GM18909 (cell line): Measurements from ENCODE around the gene EPHX1.
"Not testable (repeated sequence)": the region's sequence is repeated elsewhere in the genome, so short reads cannot be mapped to it uniquely, and the experiment has no call there.

Experiments
- ATAC-seq: cut with Tn5 transposase; IDR thresholded peaks from one replicate; pipeline ENCODE4 v1.9.1; 2021; ENCODE audit warnings: mild to moderate bottlenecking; ENCODE audit not compliant: unreplicated experiment, poor library complexity

Gene EPHX1

GRCh38 chr1:225777058-225777582 is 32.8 kb upstream of the EPHX1 start:
- ATAC-seq, result peak; percentile 21

GRCh38 chr1:225777583-225778336 is 32.2 kb upstream of the EPHX1 start, which contains the start of gene SRP9:
SRP9 (plus strand) TSS chr1:225777826; CDS start chr1:225777941, 115 bp downstream.
- peak; percentile 99 for ATAC-seq

- ATAC-seq, result no peak
Measured at GRCh38 chr1:225778337-225778669, 31.6 kb upstream of the EPHX1 start.

GRCh38 chr1:225779165-225779564 is 30.8 kb upstream of the EPHX1 start:
- not testable (repeated sequence) for ATAC-seq

- ATAC-seq, result no peak
Measured at GRCh38 chr1:225780134-225780533, 29.8 kb upstream of the EPHX1 start.

GRCh38 chr1:225780630-225781029 is 29.3 kb upstream of the EPHX1 start:
- ATAC-seq, result no peak

GRCh38 chr1:225789142-225789541 is 20.8 kb upstream of the EPHX1 start:
- not testable (repeated sequence) for ATAC-seq

- ATAC-seq, result no peak
Measured at GRCh38 chr1:225794954-225795353, 15.0 kb upstream of the EPHX1 start.

- not testable (repeated sequence) for ATAC-seq
Measured at GRCh38 chr1:225796097-225796496, 13.8 kb upstream of the EPHX1 start.

GRCh38 chr1:225801146-225801545 is 8.8 kb upstream of the EPHX1 start:
- not testable (repeated sequence) for ATAC-seq

- no peak for ATAC-seq
Measured at GRCh38 chr1:225806249-225806648, 3.7 kb upstream of the EPHX1 start.

- not testable (repeated sequence) for ATAC-seq
Measured at GRCh38 chr1:225806736-225807135, 3.2 kb upstream of the EPHX1 start.

GRCh38 chr1:225808136-225808535 is 1.8 kb upstream of the EPHX1 start:
- no peak for ATAC-seq

- not testable (repeated sequence) for ATAC-seq
Measured at GRCh38 chr1:225810579-225811538, 935 bp downstream of the EPHX1 start.

GRCh38 chr1:225811622-225812487 is 1.9 kb downstream of the EPHX1 start:
- no peak for ATAC-seq

GRCh38 chr1:225812488-225813213 is 2.7 kb downstream of the EPHX1 start:
- no peak for ATAC-seq

GRCh38 chr1:225813214-225813964 is 3.5 kb downstream of the EPHX1 start:
- no peak for ATAC-seq

- ATAC-seq, result no peak
Measured at GRCh38 chr1:225814381-225814780, 4.5 kb downstream of the EPHX1 start.

- not testable (repeated sequence) for ATAC-seq
Measured at GRCh38 chr1:225815090-225815489, 5.2 kb downstream of the EPHX1 start.
